Suprapubic skin (tissue), 4 donors: ENCODE measurements around the gene EXD3. TPM values are rescaled to one million over a fixed set of nuclear protein-coding genes. Genes with fewer than 3 reads are reported as not detected.

Source experiments
- DNase-seq, 2 donors: peaks; one replicate each; pipeline ENCODE4 v3.0.0-alpha.2; 2019; ENCODE audit warnings: low spot score in 2 of 2
- H3K27ac ChIP-seq: fragments of 200-600 bp; sonication (generic); one replicate; pipeline ENCODE4 v1.5.1; 2019
- H3K27me3 ChIP-seq: fragments of 200-600 bp; sonication (generic); one replicate; pipeline ENCODE4 v1.5.1; 2019
- H3K36me3 ChIP-seq: fragments of 200-600 bp; sonication (generic); one replicate; pipeline ENCODE4 v1.5.1; 2019
- H3K4me1 ChIP-seq: fragments of 200-600 bp; sonication (generic); one replicate; pipeline ENCODE4 v1.5.1; 2019
- H3K4me3 ChIP-seq: fragments of 200-600 bp; sonication (generic); one replicate; pipeline ENCODE4 v1.5.1; 2019; ENCODE audit warnings: mild to moderate bottlenecking
- H3K9me3 ChIP-seq: fragments of 200-600 bp; sonication (generic); one replicate; pipeline ENCODE4 v1.5.1; 2019
- EP300 ChIP-seq: sonication (generic); formaldehyde crosslinking; IDR thresholded peaks from one replicate; pipeline ENCODE4 v1.6.1; 2017; ENCODE audit warnings: antibody characterized with exemption
- POLR2A ChIP-seq, 2 donors: fragments of 450-650 bp; IDR thresholded peaks; one replicate each; pipeline ENCODE4 v1.6.1; 2017; ENCODE audit warnings: antibody characterized with exemption in 2 of 2, mild to moderate bottlenecking in 2 of 2, moderate library complexity in 2 of 2
- POLR2AphosphoS5 ChIP-seq, 3 donors: sonication (generic); formaldehyde crosslinking; IDR thresholded peaks; one replicate each; pipeline ENCODE4 v1.6.1; 2017; ENCODE audit warnings: antibody characterized with exemption in 3 of 3
- WGBS: methylation state at CpG from one replicate; pipeline ENCODE4 v1.1.5; 2018; 5-methylcytosine and 5-hydroxymethylcytosine counted together
- total RNA-seq, 4 donors: library from RNA; depleted of rRNA; stranded (reverse); fragments of >200 nt; gene quantifications; one replicate each; pipeline ENCODE4 v1.1.0, GENCODE V29; 2016
- TF ChIP-seq, protein P1 (sequence below), 2 donors: fragments of 200-600 bp in 1 of 2; fragments of 450-650 bp in 1 of 2; sonication (generic) in 1 of 2; IDR thresholded peaks; one replicate each; pipeline ENCODE4 v1.5.1; 2016 to 2019; ENCODE audit warnings: antibody characterized with exemption in 2 of 2, mild to moderate bottlenecking in 1 of 2, moderate library complexity in 1 of 2

The EXD3 gene
- total RNA-seq, 4 donors from 2014 or later = 7.3 to 54.0 (median 16.4) TPM

- no peak for TF ChIP-seq EP300
- TF ChIP-seq, protein P1, sequence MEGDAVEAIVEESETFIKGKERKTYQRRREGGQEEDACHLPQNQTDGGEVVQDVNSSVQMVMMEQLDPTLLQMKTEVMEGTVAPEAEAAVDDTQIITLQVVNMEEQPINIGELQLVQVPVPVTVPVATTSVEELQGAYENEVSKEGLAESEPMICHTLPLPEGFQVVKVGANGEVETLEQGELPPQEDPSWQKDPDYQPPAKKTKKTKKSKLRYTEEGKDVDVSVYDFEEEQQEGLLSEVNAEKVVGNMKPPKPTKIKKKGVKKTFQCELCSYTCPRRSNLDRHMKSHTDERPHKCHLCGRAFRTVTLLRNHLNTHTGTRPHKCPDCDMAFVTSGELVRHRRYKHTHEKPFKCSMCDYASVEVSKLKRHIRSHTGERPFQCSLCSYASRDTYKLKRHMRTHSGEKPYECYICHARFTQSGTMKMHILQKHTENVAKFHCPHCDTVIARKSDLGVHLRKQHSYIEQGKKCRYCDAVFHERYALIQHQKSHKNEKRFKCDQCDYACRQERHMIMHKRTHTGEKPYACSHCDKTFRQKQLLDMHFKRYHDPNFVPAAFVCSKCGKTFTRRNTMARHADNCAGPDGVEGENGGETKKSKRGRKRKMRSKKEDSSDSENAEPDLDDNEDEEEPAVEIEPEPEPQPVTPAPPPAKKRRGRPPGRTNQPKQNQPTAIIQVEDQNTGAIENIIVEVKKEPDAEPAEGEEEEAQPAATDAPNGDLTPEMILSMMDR (IDR thresholded peaks at IDR 0.05) = no peak
- no peak for TF ChIP-seq POLR2AphosphoS5 (IDR thresholded peaks at IDR 0.05)
- no peak for TF ChIP-seq POLR2A (IDR thresholded peaks at IDR 0.05)
- no peaks in the 10 kb centered on the region for H3K36me3 ChIP-seq
- DNase-seq = no peak
- 72% methylated on average over 13 of the region's 24 CpGs for WGBS
- H3K27ac ChIP-seq = no peak overlapping the region
- peaks cover 54% of the 10 kb centered on the region for H3K4me1 ChIP-seq
- H3K27me3 ChIP-seq = peaks cover 32% of the 10 kb centered on the region
- no peak overlapping the region for H3K4me3 ChIP-seq
- H3K9me3 ChIP-seq = no peaks in the 10 kb centered on the region
These were observed 105.0 kb downstream of the EXD3 start for GRCh38 chr9:137317718-137318511.

DNA sequence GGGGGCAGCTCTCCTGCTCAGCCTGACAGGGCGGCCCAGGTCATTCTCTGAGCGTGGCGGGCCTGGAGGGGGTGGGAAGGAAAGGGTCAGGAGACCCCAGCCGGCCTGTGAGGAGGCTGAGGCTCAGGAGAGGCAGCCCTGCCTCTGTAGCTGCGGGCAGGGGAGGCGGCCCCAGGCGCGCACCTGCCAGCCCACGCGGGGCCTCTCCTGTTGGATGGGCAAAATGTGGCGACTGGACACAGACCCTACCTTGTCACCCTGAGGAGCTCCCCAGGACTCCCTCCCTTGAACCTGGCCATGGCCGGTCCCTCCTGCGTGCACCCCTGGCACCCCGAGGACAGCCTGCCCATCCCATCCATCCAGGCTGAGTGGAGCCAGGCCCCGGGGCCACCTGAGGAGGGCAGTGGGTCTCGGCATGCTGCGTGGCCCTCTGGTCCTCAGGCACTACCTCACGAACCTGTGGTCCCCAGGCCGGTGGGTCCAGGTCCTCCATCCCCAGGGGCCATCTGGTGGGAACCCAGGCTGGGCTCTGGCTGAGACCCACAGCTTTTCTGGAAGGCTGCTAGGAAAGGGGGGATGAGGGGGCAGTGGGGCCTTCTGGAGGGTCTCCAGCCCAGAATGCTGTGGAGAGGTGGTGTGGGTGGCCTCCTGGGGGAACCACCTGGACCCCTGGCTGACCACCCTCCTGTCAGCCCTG, 105.8 kb downstream of the EXD3 start:
- Histone ChIP-seq H3K27ac (no peak overlapping the region), H3K36me3 (no peaks in the 10 kb centered on the region), H3K4me3 (no peak overlapping the region), H3K4me1 (peaks cover 62% of the 10 kb centered on the region), H3K9me3 (no peaks in the 10 kb centered on the region), H3K27me3 (peaks cover 32% of the 10 kb centered on the region)
- peak in 1 of 2 donors; percentile 61 for DNase-seq
- TF ChIP-seq, protein P1 (IDR thresholded peaks at IDR 0.05) = no peak
- no peak for TF ChIP-seq POLR2AphosphoS5 (IDR thresholded peaks at IDR 0.05)
- TF ChIP-seq POLR2A (IDR thresholded peaks at IDR 0.05) = no peak
- TF ChIP-seq EP300 = no peak
- 75% methylated on average over 4 of the region's 19 CpGs for WGBS

GRCh38 chr9:137316012-137316981, 106.7 kb downstream of the EXD3 start:
- 0% methylated on average over 7 of the region's 83 CpGs for WGBS
- H3K36me3 ChIP-seq = no peaks in the 10 kb centered on the region
- H3K27ac ChIP-seq = peak overlapping the region; percentile 8
- TF ChIP-seq EP300 (no peak), POLR2A (IDR thresholded peaks at IDR 0.05) (no peak), POLR2AphosphoS5 (IDR thresholded peaks at IDR 0.05) (no peak)
- TF ChIP-seq, protein P1 (IDR thresholded peaks at IDR 0.05) = no peak
- peaks cover 32% of the 10 kb centered on the region for H3K27me3 ChIP-seq
- H3K4me1 ChIP-seq = peaks cover 69% of the 10 kb centered on the region
- H3K9me3 ChIP-seq = no peaks in the 10 kb centered on the region
- DNase-seq = peak; percentile 55 to 65
- H3K4me3 ChIP-seq = peak overlapping the region; percentile 46

- H3K4me1 ChIP-seq = peaks cover 69% of the 10 kb centered on the region
- H3K9me3 ChIP-seq = no peaks in the 10 kb centered on the region
- no peaks in the 10 kb centered on the region for H3K36me3 ChIP-seq
- H3K27ac ChIP-seq = peak overlapping the region; percentile 8
- 24% methylated on average over 10 of the region's 18 CpGs for WGBS
- peaks cover 32% of the 10 kb centered on the region for H3K27me3 ChIP-seq
- peak in 1 of 2 donors; percentile 63 for DNase-seq
- peak overlapping the region; percentile 46 for H3K4me3 ChIP-seq
- TF ChIP-seq, protein P1 (IDR thresholded peaks at IDR 0.05) = no peak
- TF ChIP-seq POLR2AphosphoS5 (IDR thresholded peaks at IDR 0.05) = no peak
- no peak for TF ChIP-seq POLR2A (IDR thresholded peaks at IDR 0.05)
- TF ChIP-seq EP300 = no peak
These were observed 107.4 kb downstream of the EXD3 start for GRCh38 chr9:137315581-137316011.
